ENCODE measurements around the gene LHX5.

Gene LHX5

DNA sequence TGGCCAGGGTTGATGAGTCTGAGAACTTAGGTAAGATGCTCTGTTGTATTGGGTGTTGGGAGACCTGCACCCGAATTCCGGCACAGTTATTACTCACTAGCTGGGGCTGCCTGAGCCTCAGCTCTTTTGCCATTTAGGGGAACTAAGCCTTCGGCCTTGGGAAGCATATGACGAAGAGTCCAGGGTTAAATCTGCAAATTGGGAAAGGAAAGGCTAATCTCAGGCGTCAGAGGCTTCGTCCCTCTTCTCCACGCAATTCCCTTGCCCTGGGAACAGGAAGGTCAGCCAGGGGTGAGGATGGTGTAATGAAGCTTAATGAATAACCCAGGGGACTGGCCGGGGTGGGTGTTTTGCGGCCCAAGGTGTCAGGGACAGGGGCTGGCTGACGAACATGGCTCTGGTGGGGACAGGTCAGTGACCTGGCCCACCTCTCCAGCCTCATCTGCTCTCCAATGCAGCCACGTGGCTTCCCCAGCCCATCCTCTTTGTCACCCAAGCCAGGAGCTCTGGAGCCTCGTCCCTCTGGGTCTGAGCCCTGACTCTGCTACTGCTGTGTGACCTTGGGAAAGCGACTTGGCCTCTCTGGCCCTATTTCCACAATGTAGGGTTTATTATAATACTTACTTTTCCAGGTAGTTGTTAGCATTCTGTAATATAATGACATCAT is 53.3 kb downstream of the LHX5 start:
- DNase-seq (ENCODE audit: low read depth): no peak

DNA sequence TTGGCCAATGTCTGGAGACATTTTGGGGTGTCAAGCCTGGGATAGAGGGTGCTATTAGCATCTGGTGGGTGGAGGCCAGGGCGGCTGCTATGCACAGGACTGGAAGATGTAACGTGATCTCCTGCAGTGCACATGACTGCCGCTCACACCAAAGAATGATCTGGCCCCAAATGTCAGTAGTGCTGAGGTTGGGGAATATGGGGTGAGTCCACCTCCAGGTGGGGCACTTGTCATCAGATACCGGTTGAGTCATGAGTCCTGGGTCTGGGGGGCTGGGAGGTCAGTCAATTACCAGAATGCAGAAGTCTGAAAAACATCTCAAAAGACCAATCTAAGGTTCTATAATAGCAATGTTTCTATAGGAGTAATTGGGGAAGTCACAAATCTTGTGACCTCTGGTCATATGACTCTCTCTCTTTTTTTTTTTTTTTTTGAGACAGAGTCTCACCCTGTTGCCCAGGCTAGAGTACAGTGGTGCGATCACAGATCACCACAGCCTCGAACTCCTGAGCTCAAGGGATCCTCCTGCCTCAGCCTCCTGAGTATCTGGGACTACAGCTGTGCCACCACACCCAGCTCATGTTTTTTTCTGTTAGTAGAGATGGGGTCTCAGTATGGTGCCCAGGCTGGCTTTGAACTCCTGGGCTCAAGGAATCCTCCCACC is 55.4 kb downstream of the LHX5 start:
- TF ChIP-seq, protein P1, sequence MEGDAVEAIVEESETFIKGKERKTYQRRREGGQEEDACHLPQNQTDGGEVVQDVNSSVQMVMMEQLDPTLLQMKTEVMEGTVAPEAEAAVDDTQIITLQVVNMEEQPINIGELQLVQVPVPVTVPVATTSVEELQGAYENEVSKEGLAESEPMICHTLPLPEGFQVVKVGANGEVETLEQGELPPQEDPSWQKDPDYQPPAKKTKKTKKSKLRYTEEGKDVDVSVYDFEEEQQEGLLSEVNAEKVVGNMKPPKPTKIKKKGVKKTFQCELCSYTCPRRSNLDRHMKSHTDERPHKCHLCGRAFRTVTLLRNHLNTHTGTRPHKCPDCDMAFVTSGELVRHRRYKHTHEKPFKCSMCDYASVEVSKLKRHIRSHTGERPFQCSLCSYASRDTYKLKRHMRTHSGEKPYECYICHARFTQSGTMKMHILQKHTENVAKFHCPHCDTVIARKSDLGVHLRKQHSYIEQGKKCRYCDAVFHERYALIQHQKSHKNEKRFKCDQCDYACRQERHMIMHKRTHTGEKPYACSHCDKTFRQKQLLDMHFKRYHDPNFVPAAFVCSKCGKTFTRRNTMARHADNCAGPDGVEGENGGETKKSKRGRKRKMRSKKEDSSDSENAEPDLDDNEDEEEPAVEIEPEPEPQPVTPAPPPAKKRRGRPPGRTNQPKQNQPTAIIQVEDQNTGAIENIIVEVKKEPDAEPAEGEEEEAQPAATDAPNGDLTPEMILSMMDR (IDR thresholded peaks at IDR 0.05; ENCODE audit: insufficient read depth, low read depth, low read length, missing control alignments): no peak
- H3K4me3 ChIP-seq (ENCODE audit: low read length): no peak overlapping the region
- DNase-seq (ENCODE audit: low read depth): no peak

More for the DNA sequence above, 53.3 kb downstream of the LHX5 start:
- TF ChIP-seq, protein P1 (IDR thresholded peaks at IDR 0.05; ENCODE audit: insufficient read depth, low read depth, low read length, missing control alignments): no peak
- no peak overlapping the region for H3K4me3 ChIP-seq (ENCODE audit: low read length)

DNA sequence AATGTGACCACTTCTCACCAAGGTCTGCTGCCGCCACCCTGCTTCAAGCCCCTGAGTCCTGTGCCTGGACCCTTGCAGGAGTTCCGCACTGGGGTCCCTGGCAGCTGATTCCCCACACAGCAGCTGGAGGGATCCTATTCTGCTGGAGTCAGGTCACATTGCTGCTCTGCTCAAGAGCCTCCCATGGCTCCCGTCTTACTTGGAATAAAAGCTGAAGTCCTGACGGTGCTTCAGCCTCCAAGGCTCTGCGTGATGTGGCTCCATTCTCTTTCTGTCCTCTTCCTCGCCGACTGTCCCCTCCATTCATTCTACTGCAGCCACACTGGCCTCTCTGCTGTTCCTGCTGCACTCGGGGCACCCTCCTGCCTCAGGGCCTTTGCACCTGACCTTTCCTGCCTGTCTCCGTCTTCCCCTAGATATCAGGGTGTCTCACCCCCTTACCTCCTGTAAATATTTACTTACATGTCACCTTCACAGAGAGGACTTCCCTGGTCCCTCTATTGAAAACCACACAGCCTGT is 57.1 kb downstream of the LHX5 start:
- H3K4me3 ChIP-seq (ENCODE audit: low read length): no peak overlapping the region
- TF ChIP-seq, protein P1 (IDR thresholded peaks at IDR 0.05; ENCODE audit: insufficient read depth, low read depth, low read length, missing control alignments): no peak
- DNase-seq (ENCODE audit: low read depth): no peak

- peak; percentile 30 for DNase-seq (ENCODE audit: low read depth)
- H3K4me3 ChIP-seq (ENCODE audit: low read length): no peak overlapping the region
- TF ChIP-seq, protein P1 (IDR thresholded peaks at IDR 0.05; ENCODE audit: insufficient read depth, low read depth, low read length, missing control alignments): no peak
Observed at GRCh38 chr12:113413488-113413939, 58.2 kb downstream of the LHX5 start.

All from epithelial cell of esophagus (primary cell).